Fibroblast of mammary gland (primary cell): Measurements from ENCODE around the gene ITFG1.

Source experiments
- DNase-seq: peaks from one replicate; pipeline ENCODE4 v3.0.0-alpha.2; 2010; ENCODE audit warnings: low read depth
- H3K4me3 ChIP-seq: 2 replicates; pipeline ENCODE4 v1.5.1; 2011; ENCODE audit warnings: low read depth, mild to moderate bottlenecking, low read length, moderate library complexity; ENCODE audit not compliant: control insufficient read depth
- TF ChIP-seq, protein P1 (sequence below): conservative IDR thresholded peaks from 2 replicates; pipeline ENCODE4 v1.5.1; 2011; ENCODE audit warnings: low read depth, low read length, inconsistent platforms; ENCODE audit not compliant: control insufficient read depth, insufficient read depth

Gene ITFG1

DNA sequence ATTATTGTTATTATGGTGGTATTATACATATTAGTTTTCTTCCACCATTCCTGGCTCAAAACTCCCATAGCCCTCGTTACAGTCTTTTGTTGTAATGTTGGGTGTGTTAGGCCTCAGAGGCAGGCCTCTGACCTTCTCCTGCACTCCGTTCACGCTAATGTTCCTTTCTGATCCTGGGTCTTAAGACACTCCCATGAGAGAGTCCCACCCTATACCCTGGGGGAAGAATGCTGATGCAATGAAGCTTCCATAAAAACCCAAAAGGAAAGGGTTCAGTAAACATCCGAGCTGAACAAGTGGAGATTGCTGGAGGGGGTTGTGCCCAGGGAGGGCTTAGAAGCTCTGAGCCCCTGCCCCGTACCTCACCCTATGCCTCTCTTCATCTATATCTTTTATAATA is 175.9 kb downstream of the ITFG1 start:
- TF ChIP-seq, protein P1, sequence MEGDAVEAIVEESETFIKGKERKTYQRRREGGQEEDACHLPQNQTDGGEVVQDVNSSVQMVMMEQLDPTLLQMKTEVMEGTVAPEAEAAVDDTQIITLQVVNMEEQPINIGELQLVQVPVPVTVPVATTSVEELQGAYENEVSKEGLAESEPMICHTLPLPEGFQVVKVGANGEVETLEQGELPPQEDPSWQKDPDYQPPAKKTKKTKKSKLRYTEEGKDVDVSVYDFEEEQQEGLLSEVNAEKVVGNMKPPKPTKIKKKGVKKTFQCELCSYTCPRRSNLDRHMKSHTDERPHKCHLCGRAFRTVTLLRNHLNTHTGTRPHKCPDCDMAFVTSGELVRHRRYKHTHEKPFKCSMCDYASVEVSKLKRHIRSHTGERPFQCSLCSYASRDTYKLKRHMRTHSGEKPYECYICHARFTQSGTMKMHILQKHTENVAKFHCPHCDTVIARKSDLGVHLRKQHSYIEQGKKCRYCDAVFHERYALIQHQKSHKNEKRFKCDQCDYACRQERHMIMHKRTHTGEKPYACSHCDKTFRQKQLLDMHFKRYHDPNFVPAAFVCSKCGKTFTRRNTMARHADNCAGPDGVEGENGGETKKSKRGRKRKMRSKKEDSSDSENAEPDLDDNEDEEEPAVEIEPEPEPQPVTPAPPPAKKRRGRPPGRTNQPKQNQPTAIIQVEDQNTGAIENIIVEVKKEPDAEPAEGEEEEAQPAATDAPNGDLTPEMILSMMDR = no peak
- no peak for DNase-seq
- no peak overlapping the region for H3K4me3 ChIP-seq

DNA sequence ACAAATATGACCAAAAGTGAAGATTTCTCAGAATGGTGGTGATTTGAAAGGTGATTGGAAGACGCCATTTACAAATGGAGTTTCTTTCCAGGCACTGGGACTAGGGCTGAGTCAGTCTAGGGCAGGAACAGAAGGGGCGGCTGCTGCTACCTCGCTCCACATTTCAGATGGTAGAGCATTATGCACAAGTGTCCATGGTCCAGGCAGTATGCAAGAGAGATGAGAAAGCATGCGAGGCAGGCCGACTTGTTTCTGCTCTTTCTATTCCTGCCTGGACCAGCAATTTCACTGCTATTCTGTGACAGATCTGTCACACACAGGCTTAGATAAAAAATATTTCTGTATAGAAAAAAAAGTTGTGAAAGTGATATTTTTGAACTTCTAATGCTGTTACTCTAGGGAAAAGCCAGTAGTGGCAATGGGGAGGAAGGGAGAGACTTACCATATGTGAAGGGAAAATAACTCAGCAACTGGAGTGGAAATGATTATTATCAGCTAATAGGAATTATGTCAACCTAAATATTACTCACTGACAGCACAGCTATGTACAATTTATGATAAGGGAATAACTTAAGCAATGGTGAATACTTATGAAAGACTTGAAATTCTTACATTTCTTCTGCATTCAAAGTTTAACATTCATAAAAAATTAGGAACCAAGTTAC is 182.4 kb downstream of the ITFG1 start:
- no peak for DNase-seq
- no peak overlapping the region for H3K4me3 ChIP-seq
- TF ChIP-seq, protein P1 = no peak

DNA sequence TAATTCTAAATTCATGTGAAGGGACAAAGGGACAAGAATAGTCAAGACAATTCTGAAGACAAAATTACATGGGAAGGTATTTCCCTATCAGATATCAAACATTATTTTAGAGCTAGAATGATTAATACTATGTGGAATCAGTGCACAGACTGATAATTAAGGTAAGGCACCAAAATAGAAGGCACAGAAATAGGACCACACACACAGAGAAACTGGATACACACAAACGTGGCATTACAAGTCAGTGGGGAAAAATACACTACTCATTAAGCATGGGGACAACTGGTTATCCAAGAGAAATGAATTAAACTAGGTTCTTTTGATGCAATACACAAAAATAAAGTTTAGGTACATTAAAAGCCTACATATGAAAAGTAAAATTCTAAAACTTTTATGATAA is 184.3 kb downstream of the ITFG1 start:
- TF ChIP-seq, protein P1 = no peak
- no peak for DNase-seq

DNA sequence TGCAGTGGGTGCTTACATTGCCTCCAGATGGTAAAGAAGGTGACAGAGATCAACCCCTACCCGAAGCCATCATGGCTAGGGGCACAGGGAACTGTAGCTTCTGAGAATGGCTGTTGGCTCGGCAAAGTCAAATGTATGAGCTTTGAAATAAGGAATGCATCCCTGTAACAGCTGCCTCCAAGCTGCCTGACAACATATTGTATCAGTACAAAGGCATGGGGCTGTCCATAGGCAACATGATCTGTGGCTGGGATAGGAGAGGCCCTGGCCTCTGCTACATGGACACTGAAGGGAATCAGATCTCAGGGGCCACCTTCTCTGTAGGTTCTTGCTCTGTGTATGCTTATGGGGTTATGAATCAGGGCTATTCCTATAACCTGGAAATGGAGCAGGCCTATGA is 197.9 kb downstream of the ITFG1 start:
- no peak for DNase-seq
- no peak overlapping the region for H3K4me3 ChIP-seq
- TF ChIP-seq, protein P1 = no peak

More for the DNA sequence above, 184.3 kb downstream of the ITFG1 start:
- H3K4me3 ChIP-seq = no peak overlapping the region

DNA sequence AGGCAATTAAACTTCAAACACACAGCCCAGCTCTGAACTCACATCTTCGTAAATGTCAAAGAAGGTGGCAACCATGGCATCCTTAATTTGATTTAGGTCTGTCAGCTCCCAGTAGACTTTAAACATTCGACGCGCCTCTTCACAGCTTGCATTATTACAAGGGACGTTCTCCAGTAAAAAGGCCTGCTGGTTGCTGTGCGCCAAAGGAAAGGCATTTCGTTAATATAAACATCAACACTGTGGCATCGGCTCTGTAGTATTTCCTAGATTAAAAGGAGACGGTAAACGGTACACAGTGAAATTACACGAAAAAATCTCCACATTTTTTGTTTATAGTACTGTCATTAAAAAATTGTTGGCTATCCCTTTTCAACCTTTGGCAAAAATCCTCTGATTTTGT is 200.4 kb downstream of the ITFG1 start:
- TF ChIP-seq, protein P1 = no peak
- DNase-seq = no peak
- H3K4me3 ChIP-seq = no peak overlapping the region

DNA sequence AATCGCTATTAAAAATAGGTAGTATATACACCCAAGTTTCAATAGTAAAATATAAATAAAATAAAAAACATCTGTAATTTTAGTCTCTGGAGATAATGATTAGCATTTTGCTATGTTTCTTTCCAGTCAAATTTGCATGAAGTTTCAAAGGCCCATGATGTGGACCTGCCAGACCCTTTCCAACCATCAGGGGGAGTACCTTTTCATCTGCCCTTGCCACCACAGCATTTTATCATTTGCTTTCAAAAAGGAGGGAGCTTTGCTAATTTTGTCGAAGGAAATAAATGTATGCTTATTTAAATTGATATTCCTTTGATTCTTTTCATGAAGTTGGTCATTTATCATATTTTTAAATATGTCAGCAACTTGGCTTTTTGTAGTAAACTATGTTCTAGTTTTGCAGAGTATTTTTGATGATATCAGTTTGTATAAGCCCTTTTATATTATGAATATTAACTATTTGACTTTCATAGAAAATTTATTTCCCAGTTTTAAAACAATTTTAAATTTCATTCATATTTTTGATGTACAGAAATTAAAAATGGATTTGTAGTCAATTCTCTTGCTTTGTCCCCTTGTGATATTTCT is 201.9 kb downstream of the ITFG1 start:
- TF ChIP-seq, protein P1 = peak; percentile 82
- peak; percentile 37 for DNase-seq
- no peak overlapping the region for H3K4me3 ChIP-seq
